WERI-Rb-1 (cell line): ENCODE results near the gene AMPH.

Experiments
- DNase-seq: peaks from one replicate; pipeline ENCODE4 v3.0.0-alpha.2; 2020
- H3K27ac ChIP-seq: fragments of 250-450 bp; sonication (Bioruptor Pico); 2 replicates; pipeline ENCODE4 v1.5.1; 2020; ENCODE audit warnings: mild to moderate bottlenecking, moderate library complexity
- H3K27me3 ChIP-seq: fragments of 250-450 bp; sonication (Bioruptor Pico); 2 replicates; pipeline ENCODE4 v1.5.1; 2021; ENCODE audit warnings: mild to moderate bottlenecking, low read depth, moderate library complexity; ENCODE audit not compliant: insufficient read depth, severe bottlenecking
- H3K36me3 ChIP-seq: fragments of 250-450 bp; sonication (Bioruptor Pico); 2 replicates; pipeline ENCODE4 v1.5.1; 2020; ENCODE audit warnings: mild to moderate bottlenecking, moderate library complexity
- H3K4me3 ChIP-seq: 2 replicates; pipeline ENCODE4 v1.5.1; 2011; ENCODE audit warnings: low read depth, mild to moderate bottlenecking, control low read depth, low read length
- H3K9me3 ChIP-seq: fragments of 250-450 bp; sonication (Bioruptor Pico); 2 replicates; pipeline ENCODE4 v1.5.1; 2021; ENCODE audit warnings: mild to moderate bottlenecking, moderate library complexity; ENCODE audit not compliant: severe bottlenecking
- TF ChIP-seq, protein P1 (sequence below): IDR thresholded peaks from 2 replicates; pipeline ENCODE4 v1.5.1; 2011; ENCODE audit warnings: low read depth, mild to moderate bottlenecking, control low read depth, inconsistent platforms, low read length

AMPH gene

DNA sequence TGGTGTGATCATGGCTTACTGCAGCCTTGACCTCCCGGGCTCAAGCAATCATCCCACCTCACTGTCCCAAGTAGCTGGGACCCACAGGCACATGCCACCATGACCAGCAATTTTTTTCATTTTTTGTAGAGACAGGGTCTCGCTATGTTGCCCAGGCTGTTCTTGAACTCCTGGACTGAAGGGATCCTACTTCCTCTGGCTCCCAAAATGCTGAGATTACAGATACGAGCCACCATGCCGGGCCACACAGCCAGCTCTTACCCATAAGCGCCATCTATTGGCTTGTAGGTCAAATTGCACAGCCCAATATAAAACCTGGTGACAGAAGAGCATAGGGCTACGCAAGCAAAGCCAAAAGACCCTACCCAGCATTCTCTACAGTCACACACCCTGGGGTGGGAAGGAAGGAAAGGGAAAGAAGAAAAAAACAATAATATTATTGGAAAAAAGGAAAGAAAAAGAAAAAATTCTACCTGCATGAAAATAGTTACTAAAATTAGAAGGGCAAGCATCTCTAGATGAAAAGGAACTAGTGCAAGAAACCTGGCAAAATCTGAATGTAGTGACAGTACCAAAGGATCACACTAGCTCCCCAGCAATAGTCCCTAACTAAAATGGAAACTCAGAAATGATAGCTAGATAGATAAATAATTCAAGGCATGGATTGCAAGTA, 29.4 kb upstream of the AMPH start:
- DNase-seq: peak; percentile 47
- Histone ChIP-seq H3K27me3 (no peaks in the 10 kb centered on the region), H3K9me3 (no peaks in the 10 kb centered on the region), H3K27ac (no peak overlapping the region), H3K36me3 (no peaks in the 10 kb centered on the region), H3K4me3 (no peak overlapping the region)
- TF ChIP-seq, protein P1, sequence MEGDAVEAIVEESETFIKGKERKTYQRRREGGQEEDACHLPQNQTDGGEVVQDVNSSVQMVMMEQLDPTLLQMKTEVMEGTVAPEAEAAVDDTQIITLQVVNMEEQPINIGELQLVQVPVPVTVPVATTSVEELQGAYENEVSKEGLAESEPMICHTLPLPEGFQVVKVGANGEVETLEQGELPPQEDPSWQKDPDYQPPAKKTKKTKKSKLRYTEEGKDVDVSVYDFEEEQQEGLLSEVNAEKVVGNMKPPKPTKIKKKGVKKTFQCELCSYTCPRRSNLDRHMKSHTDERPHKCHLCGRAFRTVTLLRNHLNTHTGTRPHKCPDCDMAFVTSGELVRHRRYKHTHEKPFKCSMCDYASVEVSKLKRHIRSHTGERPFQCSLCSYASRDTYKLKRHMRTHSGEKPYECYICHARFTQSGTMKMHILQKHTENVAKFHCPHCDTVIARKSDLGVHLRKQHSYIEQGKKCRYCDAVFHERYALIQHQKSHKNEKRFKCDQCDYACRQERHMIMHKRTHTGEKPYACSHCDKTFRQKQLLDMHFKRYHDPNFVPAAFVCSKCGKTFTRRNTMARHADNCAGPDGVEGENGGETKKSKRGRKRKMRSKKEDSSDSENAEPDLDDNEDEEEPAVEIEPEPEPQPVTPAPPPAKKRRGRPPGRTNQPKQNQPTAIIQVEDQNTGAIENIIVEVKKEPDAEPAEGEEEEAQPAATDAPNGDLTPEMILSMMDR: peak; percentile 82

DNA sequence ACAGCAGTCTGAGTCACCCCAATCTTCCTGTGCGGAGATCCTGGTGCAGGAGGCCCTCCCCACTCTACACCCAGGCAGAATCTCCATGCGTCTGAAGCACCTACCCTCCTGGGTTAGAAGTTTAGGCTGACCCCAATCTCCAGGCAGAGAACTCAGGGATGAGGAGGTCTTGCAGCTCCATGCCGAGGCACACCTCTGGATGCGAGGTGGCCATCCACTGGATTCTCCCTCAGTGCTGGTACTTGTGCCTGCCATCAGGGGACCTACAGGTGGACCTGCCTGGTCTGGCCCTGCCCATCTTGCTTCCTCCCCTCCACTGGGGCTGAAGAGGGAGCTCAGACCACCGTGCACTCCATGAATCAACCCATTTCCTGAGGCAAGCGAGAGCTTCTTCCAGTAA, 28.8 kb upstream of the AMPH start:
- H3K9me3 ChIP-seq: no peaks in the 10 kb centered on the region
- DNase-seq: no peak
- no peak overlapping the region for H3K4me3 ChIP-seq
- H3K27ac ChIP-seq: no peak overlapping the region
- TF ChIP-seq, protein P1: no peak
- no peaks in the 10 kb centered on the region for H3K36me3 ChIP-seq
- no peaks in the 10 kb centered on the region for H3K27me3 ChIP-seq

DNA sequence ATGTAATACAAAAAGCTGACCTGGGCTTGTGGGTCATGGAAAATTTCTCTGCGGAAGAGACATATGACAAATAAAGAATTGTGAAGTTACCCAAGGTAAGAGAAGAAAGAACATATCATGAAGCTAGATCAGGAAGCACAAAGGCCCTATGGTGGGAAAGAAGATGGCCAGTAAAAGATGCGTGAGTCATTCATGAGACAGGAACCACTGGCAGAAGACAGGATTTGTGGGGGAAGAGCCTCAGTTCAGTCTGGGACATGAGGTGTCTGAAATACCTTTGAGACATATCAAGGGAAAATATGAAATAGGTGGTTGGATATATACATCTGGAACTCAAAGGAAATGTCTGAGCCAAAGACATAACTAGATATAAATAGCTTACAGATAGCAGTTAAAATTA, 27.7 kb upstream of the AMPH start:
- Histone ChIP-seq H3K27ac (no peak overlapping the region), H3K27me3 (no peaks in the 10 kb centered on the region), H3K9me3 (no peaks in the 10 kb centered on the region), H3K4me3 (no peak overlapping the region), H3K36me3 (no peaks in the 10 kb centered on the region)
- DNase-seq: no peak
- TF ChIP-seq, protein P1: no peak

DNA sequence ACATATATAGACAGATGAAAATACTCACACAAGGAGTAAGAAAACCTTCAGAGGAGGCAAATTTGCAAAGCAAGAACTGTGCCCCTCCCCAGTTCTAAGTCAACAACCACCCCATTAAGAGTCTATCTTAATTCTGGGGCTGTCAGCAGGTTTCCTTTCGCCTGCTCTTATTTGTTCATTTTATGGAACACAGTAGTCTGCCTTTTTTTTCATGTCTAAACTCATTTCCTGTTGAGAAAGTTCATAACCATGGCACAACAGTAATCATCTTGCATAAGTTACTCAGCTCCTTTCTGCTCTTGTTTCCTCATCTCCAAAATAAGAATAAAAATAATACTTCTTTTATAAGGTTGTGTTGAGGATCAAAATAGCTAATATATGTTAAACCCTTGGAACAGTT, 25.8 kb upstream of the AMPH start:
- Histone ChIP-seq H3K36me3 (no peaks in the 10 kb centered on the region), H3K27me3 (no peaks in the 10 kb centered on the region), H3K27ac (no peak overlapping the region), H3K9me3 (no peaks in the 10 kb centered on the region), H3K4me3 (no peak overlapping the region)
- DNase-seq: no peak
- TF ChIP-seq, protein P1: no peak

DNA sequence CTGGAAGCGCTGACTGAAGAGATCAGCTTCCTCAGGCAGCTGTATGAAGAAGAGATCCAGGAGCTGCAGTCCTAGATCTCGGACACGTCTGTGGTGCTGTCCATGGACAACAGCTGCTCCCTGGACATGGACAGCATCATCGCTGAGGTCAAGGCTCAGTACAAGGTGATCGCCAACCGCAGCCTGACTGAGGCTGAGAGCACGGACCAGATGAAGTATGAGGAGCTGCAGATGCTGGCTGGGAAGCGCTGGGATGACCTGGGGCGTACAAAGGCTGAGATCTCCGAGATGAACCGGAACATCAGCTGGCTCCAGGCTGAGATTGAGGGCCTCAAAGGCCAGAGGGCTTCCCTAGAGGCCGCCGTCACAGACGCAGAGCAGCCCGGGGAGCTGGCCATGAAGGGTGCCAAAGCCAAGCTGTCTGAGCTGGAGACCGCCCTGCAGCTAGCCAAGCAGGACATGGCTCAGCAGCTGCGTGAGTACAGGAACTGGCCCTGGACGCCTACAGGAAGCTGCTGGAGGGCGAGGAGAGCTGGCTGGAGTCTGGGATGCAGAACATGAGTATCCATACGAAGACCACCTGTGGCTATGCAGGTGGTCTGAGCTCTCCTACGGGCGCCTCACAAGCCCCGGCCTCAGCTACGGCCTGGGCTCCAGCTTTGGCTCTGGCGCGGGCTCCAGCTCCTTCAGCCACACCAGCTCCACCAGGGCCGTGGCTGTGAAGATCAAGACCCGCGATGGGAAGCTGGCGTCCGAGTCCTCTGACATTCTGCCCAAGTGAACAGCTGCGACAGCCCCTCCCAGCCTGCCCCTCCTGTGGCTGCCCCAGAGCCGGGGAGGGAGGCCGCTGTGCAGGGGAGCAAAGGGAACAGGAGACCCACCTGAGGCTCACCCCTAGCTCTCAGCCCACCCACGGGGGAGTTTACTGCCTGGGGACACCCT, 24.9 kb upstream of the AMPH start:
- TF ChIP-seq, protein P1: no peak
- no peaks in the 10 kb centered on the region for H3K27me3 ChIP-seq
- H3K9me3 ChIP-seq: no peaks in the 10 kb centered on the region
- no peaks in the 10 kb centered on the region for H3K36me3 ChIP-seq
- H3K27ac ChIP-seq: no peak overlapping the region
- no peak for DNase-seq
- no peak overlapping the region for H3K4me3 ChIP-seq
